MCF 10A (cell line): ENCODE measurements around the gene ANP32B. TPM values are rescaled to one million over a fixed set of nuclear protein-coding genes. Genes with fewer than 3 reads are reported as not detected.
"Not testable (repeated sequence)": the region's sequence is repeated elsewhere in the genome, so short reads cannot be mapped to it uniquely, and the experiment has no call there.

Experiments
- BruUV-seq: library from RNA; stranded (reverse); fragments of 400-500 nt; replicated peaks from 2 replicates; lab custom pipeline; 2021; lab: Mats Ljungman, UMichigan
- CTCF ChIA-PET: fragments of 300-600 bp; sonication (Branson Sonifier 250); formaldehyde crosslinking; extraction: SDS; loops from one replicate; lab custom pipeline; 2021; ENCODE audit warnings: antibody characterized with exemption, inconsistent platforms; lab: Yijun Ruan, JAX
- POLR2A ChIA-PET: fragments of 300-600, 350-650 bp; sonication (Branson Sonifier 250); formaldehyde crosslinking; extraction: SDS; loops from one replicate; lab custom pipeline; 2020; ENCODE audit warnings: antibody characterized with exemption, inconsistent platforms; lab: Yijun Ruan, JAX
- DNase-seq: peaks from one replicate; pipeline ENCODE4 v3.0.0-alpha.2; 2018; ENCODE audit not compliant: unreplicated experiment
- H3K27ac Mint-ChIP-seq: one replicate; pipeline ENCODE4 v1.8.0; 2022; ENCODE audit warnings: mild to moderate bottlenecking, low read depth, mixed read lengths; ENCODE audit not compliant: unreplicated experiment
- H3K27me3 Mint-ChIP-seq: one replicate; pipeline ENCODE4 v1.8.0; 2022; ENCODE audit warnings: mixed read lengths; ENCODE audit not compliant: insufficient read depth, unreplicated experiment
- H3K36me3 Mint-ChIP-seq: one replicate; pipeline ENCODE4 v1.8.0; 2022; ENCODE audit warnings: mild to moderate bottlenecking, moderate library complexity, mixed read lengths; ENCODE audit not compliant: insufficient read depth, unreplicated experiment
- H3K4me1 Mint-ChIP-seq: one replicate; pipeline ENCODE4 v1.8.0; 2022; ENCODE audit warnings: mixed read lengths; ENCODE audit not compliant: insufficient read depth, unreplicated experiment
- H3K4me3 Mint-ChIP-seq: one replicate; pipeline ENCODE4 v1.8.0; 2022; ENCODE audit warnings: mild to moderate bottlenecking, moderate library complexity, mixed read lengths; ENCODE audit not compliant: unreplicated experiment
- H3K9me3 Mint-ChIP-seq: one replicate; pipeline ENCODE4 v1.8.0; 2022; ENCODE audit warnings: mixed read lengths; ENCODE audit not compliant: unreplicated experiment
- CTCF ChIP-seq: fragments of 200-600 bp; IDR thresholded peaks from one replicate; pipeline ENCODE4 v1.8.0; 2022; ENCODE audit warnings: antibody characterized with exemption, mild to moderate bottlenecking; ENCODE audit not compliant: unreplicated experiment
- intact Hi-C: fragments of 100-400 bp; cut with micrococcal nuclease; formaldehyde crosslinking; loops from 2 replicates; pipeline ENCODE4 v1.14.1; 2022
- total RNA-seq: library from RNA; stranded (reverse); gene quantifications from 2 replicates; pipeline ENCODE4 v1.2.3, GENCODE V29; 2022

Gene ANP32B
- total RNA-seq, 1 experiment from 2014 or later: 245 TPM

GRCh38 chr9:97992219-97992618 lies 9.1 kb downstream of the ANP32B start:
- intact Hi-C loops: no loop called here
- H3K9me3 Mint-ChIP-seq: no peaks in the 10 kb centered on the region
- no peak overlapping the region for H3K27ac Mint-ChIP-seq
- H3K4me1 Mint-ChIP-seq: peaks cover 20% of the 10 kb centered on the region
- ChIA-PET POLR2A (interaction anchor here (1.0 kb wide), 3 partner anchors 9 to 69 kb away, joined by 3 to 5 read pairs (median 3); partner anchors contain the start of gene ANP32B), CTCF (no interaction called here)
- H3K27me3 Mint-ChIP-seq: no peaks in the 10 kb centered on the region
- no TSS peak for BruUV-seq
- no peak for DNase-seq
- TF ChIP-seq CTCF: no peak
- no peak overlapping the region for H3K4me3 Mint-ChIP-seq
- H3K36me3 Mint-ChIP-seq: peaks cover 35% of the 10 kb centered on the region

GRCh38 chr9:97993000-97993399 lies 9.9 kb downstream of the ANP32B start:
- Mint-ChIP-seq H3K9me3 (no peaks in the 10 kb centered on the region), H3K4me3 (no peak overlapping the region), H3K27ac (no peak overlapping the region), H3K4me1 (peaks cover 20% of the 10 kb centered on the region), H3K36me3 (peaks cover 42% of the 10 kb centered on the region), H3K27me3 (no peaks in the 10 kb centered on the region)
- POLR2A ChIA-PET: interaction anchor here (1.0 kb wide), 3 partner anchors 10 to 69 kb away, joined by 3 to 5 read pairs (median 3); partner anchors contain the start of gene ANP32B
- no TSS peak for BruUV-seq
- DNase-seq: no peak
- intact Hi-C loops: no loop called here
- CTCF ChIA-PET: no interaction called here
- TF ChIP-seq CTCF: no peak

GRCh38 chr9:97994703-97995102 lies 11.6 kb downstream of the ANP32B start:
- DNase-seq: no peak
- TF ChIP-seq CTCF: no peak
- Mint-ChIP-seq H3K4me1 (peaks cover 11% of the 10 kb centered on the region), H3K4me3 (no peak overlapping the region), H3K27me3 (no peaks in the 10 kb centered on the region), H3K36me3 (peaks cover 59% of the 10 kb centered on the region), H3K27ac (no peak overlapping the region), H3K9me3 (no peaks in the 10 kb centered on the region)
- intact Hi-C loops: no loop called here
- ChIA-PET CTCF (interaction anchor here (0.9 kb wide), 1 partner anchor 19 kb away, joined by 4 read pairs; no protein-coding TSS in a partner anchor), POLR2A (interaction anchor here (0.7 kb wide), 1 partner anchor 10 kb away, joined by 3 read pairs; no protein-coding TSS in a partner anchor)
- no TSS peak for BruUV-seq

- H3K9me3 Mint-ChIP-seq, H3K27me3 Mint-ChIP-seq, BruUV-seq, DNase-seq, H3K4me1 Mint-ChIP-seq, intact Hi-C loops, H3K4me3 Mint-ChIP-seq, H3K27ac Mint-ChIP-seq: not testable (repeated sequence)
- ChIA-PET POLR2A (interaction anchor here (1.0 to 1.5 kb wide), 3 partner anchors 11 to 60 kb away, joined by 3 to 7 read pairs (median 3); partner anchors contain the start of genes ANP32B and NANS), CTCF (interaction anchor here (0.7 kb wide), 1 partner anchor 43 kb away, joined by 3 read pairs; no protein-coding TSS in a partner anchor)
- peaks cover 73% of the 10 kb centered on the region for H3K36me3 Mint-ChIP-seq
These were observed 13.5 kb downstream of the ANP32B start for GRCh38 chr9:97996676-97997075.
